IMR-90 (cell line): ENCODE data around the gene TULP3. TPM values are rescaled to one million over a fixed set of nuclear protein-coding genes. Genes with fewer than 3 reads are reported as not detected.

ENCODE experiments used
- ATAC-seq: fragments of 200-7000 bp; cut with Tn5 transposase; 2 replicates; pipeline ENCODE4 v1.9.1; 2020; ENCODE audit warnings: low read depth, mild to moderate bottlenecking, moderate library complexity
- BruUV-seq: library from RNA; stranded (reverse); fragments of 400-500 nt; replicated peaks from 2 replicates; lab custom pipeline; 2021; lab: Mats Ljungman, UMichigan
- CTCF ChIA-PET: fragments of 300-600 bp; formaldehyde crosslinking; extraction: SDS; loops from one replicate; lab custom pipeline; 2021; ENCODE audit warnings: antibody characterized with exemption; lab: Yijun Ruan, JAX
- POLR2A ChIA-PET: fragments of 300-600 bp; sonication (Branson Sonifier 250); formaldehyde crosslinking; loops from one replicate; lab custom pipeline; 2022; ENCODE audit warnings: antibody characterized with exemption; ENCODE audit not compliant: unreplicated experiment; lab: Charles Lee
- DNase-seq: peaks from one replicate; pipeline ENCODE4 v3.0.0; 2013
- H2AFZ ChIP-seq: replicated peaks from 2 replicates; pipeline ENCODE3; 2013; ENCODE audit warnings: low read length, mild to moderate bottlenecking; ENCODE audit not compliant: poor library complexity
- H2AK5ac ChIP-seq: 2 replicates; pipeline ENCODE4 v1.6.1; 2013; ENCODE audit warnings: low read depth, low read length, inconsistent platforms
- H2AK9ac ChIP-seq: replicated peaks from 2 replicates; pipeline ENCODE3; 2013; ENCODE audit warnings: mild to moderate bottlenecking, low read depth, low read length, moderate library complexity; ENCODE audit not compliant: poor library complexity
- H2BK120ac ChIP-seq: 2 replicates; pipeline ENCODE4 v1.6.1; 2013; ENCODE audit warnings: low read depth, low read length, inconsistent platforms
- H2BK15ac ChIP-seq: 3 replicates; pipeline ENCODE4 v1.6.1; 2013; ENCODE audit warnings: low read depth, low read length, inconsistent platforms
- H2BK20ac ChIP-seq: 2 replicates; pipeline ENCODE4 v1.6.1; 2013; ENCODE audit warnings: low read depth, mild to moderate bottlenecking, inconsistent platforms, low read length, moderate library complexity
- H2BK5ac ChIP-seq: 2 replicates; pipeline ENCODE4 v1.6.1; 2013; ENCODE audit warnings: mild to moderate bottlenecking, low read depth, low read length, inconsistent platforms; ENCODE audit not compliant: poor library complexity, severe bottlenecking
- H3K14ac ChIP-seq: replicated peaks from 2 replicates; pipeline ENCODE4 v1.6.1; 2013; ENCODE audit warnings: low read depth, low read length, inconsistent platforms
- H3K18ac ChIP-seq: 2 replicates; pipeline ENCODE4 v1.6.1; 2013; ENCODE audit warnings: low read depth, low read length, control low read depth
- H3K23ac ChIP-seq: 2 replicates; pipeline ENCODE4 v1.6.1; 2013; ENCODE audit warnings: low read depth, low read length, inconsistent platforms
- H3K27ac ChIP-seq: 2 replicates; pipeline ENCODE4 v1.5.1; 2013; ENCODE audit warnings: mild to moderate bottlenecking, control low read depth, low read length; ENCODE audit not compliant: insufficient read depth
- H3K27me3 ChIP-seq: 2 replicates; pipeline ENCODE4 v1.6.1; 2013; ENCODE audit warnings: low read length; ENCODE audit not compliant: control insufficient read depth, insufficient read depth
- H3K36me3 ChIP-seq: 2 replicates; pipeline ENCODE4 v1.6.1; 2013; ENCODE audit warnings: low read length, mixed read lengths; ENCODE audit not compliant: control insufficient read depth, insufficient read depth
- H3K4ac ChIP-seq: 2 replicates; pipeline ENCODE4 v1.6.1; 2013; ENCODE audit warnings: low read depth, low read length, inconsistent platforms
- H3K4me1 ChIP-seq: 2 replicates; pipeline ENCODE4 v1.6.1; 2013; ENCODE audit warnings: low read length, mixed read lengths; ENCODE audit not compliant: control insufficient read depth, insufficient read depth
- H3K4me2 ChIP-seq: 2 replicates; pipeline ENCODE4 v1.6.1; 2013; ENCODE audit warnings: low read depth, mild to moderate bottlenecking, control low read depth, low read length, moderate library complexity
- H3K4me3 ChIP-seq: 2 replicates; pipeline ENCODE4 v1.5.1; 2013; ENCODE audit warnings: low read depth, mild to moderate bottlenecking, control low read depth, low read length, moderate library complexity; ENCODE audit not compliant: insufficient read depth
- H3K56ac ChIP-seq: 2 replicates; pipeline ENCODE4 v1.6.1; 2013; ENCODE audit warnings: low read length, inconsistent platforms; ENCODE audit not compliant: insufficient read depth; ENCODE audit errors: extremely low read depth
- H3K79me1 ChIP-seq, 2 experiments: 2 replicates each; pipeline ENCODE4 v1.6.1; 2013; ENCODE audit warnings: low read length in 2 of 2, inconsistent platforms in 1 of 2, low read depth in 1 of 2
- H3K9ac ChIP-seq: 2 replicates; pipeline ENCODE4 v1.6.1; 2013; ENCODE audit warnings: low read depth, low read length, control low read depth
- H3K9me1 ChIP-seq: 2 replicates; pipeline ENCODE4 v1.6.1; 2013; ENCODE audit warnings: low read length, inconsistent platforms; ENCODE audit not compliant: insufficient read depth
- H3K9me3 ChIP-seq: 2 replicates; pipeline ENCODE4 v1.6.1; 2013; ENCODE audit warnings: low read length; ENCODE audit not compliant: control insufficient read depth, insufficient read depth
- H4K20me1 ChIP-seq: 2 replicates; pipeline ENCODE4 v1.6.1; 2013; ENCODE audit warnings: low read length, inconsistent platforms; ENCODE audit not compliant: insufficient read depth
- H4K5ac ChIP-seq: 2 replicates; pipeline ENCODE4 v1.6.1; 2013; ENCODE audit warnings: mild to moderate bottlenecking, low read depth, low read length, control low read depth
- H4K8ac ChIP-seq, 2 experiments: 2 replicates each; pipeline ENCODE4 v1.6.1; 2013; ENCODE audit warnings: low read depth in 2 of 2, low read length in 2 of 2, control low read depth in 1 of 2, inconsistent platforms in 1 of 2
- H4K91ac ChIP-seq: 2 replicates; pipeline ENCODE4 v1.6.1; 2013; ENCODE audit warnings: low read depth, low read length, inconsistent platforms; ENCODE audit not compliant: insufficient read depth
- BHLHE40 ChIP-seq: fragments of 150-350 bp; IDR thresholded peaks from 2 replicates; pipeline ENCODE4 v1.6.1; 2016; ENCODE audit warnings: mild to moderate bottlenecking, low read depth, low read length
- CEBPB ChIP-seq: IDR thresholded peaks from 2 replicates; pipeline ENCODE4 v1.6.1; 2012; ENCODE audit warnings: low read depth, low read length, improper control_type of control experiment
- MAZ ChIP-seq: IDR thresholded peaks from 2 replicates; pipeline ENCODE4 v1.6.1; 2012; ENCODE audit warnings: low read depth, mild to moderate bottlenecking, low read length, improper control_type of control experiment, moderate library complexity, borderline replicate concordance
- MXI1 ChIP-seq: IDR thresholded peaks from 2 replicates; pipeline ENCODE4 v1.6.1; 2012; ENCODE audit warnings: low read depth, mild to moderate bottlenecking, low read length, moderate library complexity, borderline replicate concordance
- POLR2A ChIP-seq: IDR thresholded peaks from 2 replicates; pipeline ENCODE4 v1.6.1; 2012; ENCODE audit warnings: mild to moderate bottlenecking, low read depth, low read length
- RAD21 ChIP-seq: IDR thresholded peaks from 2 replicates; pipeline ENCODE4 v1.6.1; 2012; ENCODE audit warnings: low read length, improper control_type of control experiment
- RFX5 ChIP-seq: IDR thresholded peaks from 2 replicates; pipeline ENCODE4 v1.8.0; 2012; ENCODE audit warnings: low read depth, mild to moderate bottlenecking, low read length, moderate library complexity
- WGBS, 2 experiments: methylation state at CpG; one replicate each; pipeline versions ENCODE4 v1.1.5 to v1.1.7; 2013; ENCODE audit warnings: missing lambda C conversion rate in 2 of 2; ENCODE audit not compliant: insufficient read length in 1 of 2; ENCODE audit errors: extremely low coverage in 2 of 2; 5-methylcytosine and 5-hydroxymethylcytosine counted together
- dilution Hi-C: fragments of 300-500 bp; cut with HindIII; formaldehyde crosslinking; loops from one replicate; pipeline ENCODE4 v1.14.3; 2018; ENCODE audit warnings: low sequenced_read_pairs; ENCODE audit not compliant: unreplicated experiment
- in situ Hi-C: fragments of 300-500 bp; cut with MboI; formaldehyde crosslinking; loops from 3 replicates; pipeline ENCODE4 v1.14.3; 2019; ENCODE audit warnings: low sequenced_read_pairs, inconsistent platforms, mixed read lengths
- intact Hi-C: fragments of 100-400 bp; cut with micrococcal nuclease; formaldehyde crosslinking; loops from 2 replicates; pipeline ENCODE4 v1.10.0; 2022
- polyA plus RNA-seq, 3 experiments: library from polyadenylated mRNA; depleted of rRNA; stranded (reverse); fragments of >200 nt; gene quantifications; 2 replicates each; pipeline ENCODE4 v1.2.3, GENCODE V29; 2012; ENCODE audit warnings: low replicate concordance in 1 of 3
- total RNA-seq: library from RNA; depleted of rRNA; stranded (reverse); fragments of >200 nt; gene quantifications from 2 replicates; pipeline ENCODE4 v1.2.3, GENCODE V29; 2012
- TF ChIP-seq, protein P1 (sequence below): fragments of 150-350 bp; IDR thresholded peaks from 2 replicates; pipeline ENCODE4 v1.6.1; 2016; ENCODE audit warnings: low read depth, mild to moderate bottlenecking, low read length, moderate library complexity, borderline replicate concordance
- TF ChIP-seq, protein P2 (sequence below): fragments of 150-350 bp; IDR thresholded peaks from 2 replicates; pipeline ENCODE4 v1.6.1; 2017; ENCODE audit warnings: mild to moderate bottlenecking, antibody characterized with exemption, low read length, low read depth

Gene TULP3
- total and polyA plus RNA-seq, 2 of the 4 experiments (the other 2 are of a cell fraction): 35.2 to 35.5 TPM

DNA sequence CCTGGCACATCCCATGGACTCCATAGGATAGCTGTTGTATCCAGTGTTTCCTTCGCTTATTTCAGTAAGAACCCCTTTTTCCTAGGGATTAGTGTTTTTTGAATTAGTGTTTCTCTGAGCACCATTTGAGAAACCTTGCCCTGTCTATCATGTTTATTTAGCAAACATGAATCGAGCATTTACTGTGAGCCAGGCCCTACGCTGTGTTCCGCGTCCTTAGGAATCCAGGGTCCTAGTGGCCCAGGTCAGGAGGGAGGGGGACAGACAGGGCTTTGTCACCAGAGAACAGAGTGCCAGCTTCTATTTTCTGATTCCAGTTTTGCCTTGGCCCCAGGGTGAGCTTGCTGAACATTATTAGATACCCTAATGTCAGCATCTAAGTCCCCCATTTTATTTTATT is 71.0 kb downstream of the TULP3 start:
- H4K8ac ChIP-seq: no peak overlapping the region
- no peak overlapping the region for H3K9ac ChIP-seq
- H3K23ac ChIP-seq: peak overlapping the region; percentile 83; the same call in 1 of the 2 replicates
- no peak overlapping the region for H3K18ac ChIP-seq
- no peak overlapping the region for H3K4me3 ChIP-seq
- peaks cover 38% of the 10 kb centered on the region for H3K9me1 ChIP-seq
- CTCF ChIA-PET: interaction anchor here (1.4 kb wide), 1 partner anchor 72 kb away, joined by 3 read pairs; no protein-coding TSS in a partner anchor
- H3K4me1 ChIP-seq: peaks cover 18% of the 10 kb centered on the region
- no peak overlapping the region for H3K4me2 ChIP-seq
- no peak overlapping the region for H3K27ac ChIP-seq
- peak overlapping the region; percentile 71 for H2AK9ac ChIP-seq
- no peak for ATAC-seq
- H3K36me3 ChIP-seq: no peaks in the 10 kb centered on the region
- 85% methylated on average over 4 of the region's 5 CpGs; no CpG with 5 or more reads in 1 of the 2 experiments for WGBS, 2 experiments
- no peak for DNase-seq
- H2BK20ac ChIP-seq: no peak overlapping the region
- H3K4ac ChIP-seq: no peak overlapping the region
- H2BK120ac ChIP-seq: no peak overlapping the region
- TF ChIP-seq, protein P1, sequence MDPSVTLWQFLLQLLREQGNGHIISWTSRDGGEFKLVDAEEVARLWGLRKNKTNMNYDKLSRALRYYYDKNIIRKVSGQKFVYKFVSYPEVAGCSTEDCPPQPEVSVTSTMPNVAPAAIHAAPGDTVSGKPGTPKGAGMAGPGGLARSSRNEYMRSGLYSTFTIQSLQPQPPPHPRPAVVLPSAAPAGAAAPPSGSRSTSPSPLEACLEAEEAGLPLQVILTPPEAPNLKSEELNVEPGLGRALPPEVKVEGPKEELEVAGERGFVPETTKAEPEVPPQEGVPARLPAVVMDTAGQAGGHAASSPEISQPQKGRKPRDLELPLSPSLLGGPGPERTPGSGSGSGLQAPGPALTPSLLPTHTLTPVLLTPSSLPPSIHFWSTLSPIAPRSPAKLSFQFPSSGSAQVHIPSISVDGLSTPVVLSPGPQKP: no peak
- TF ChIP-seq RAD21 (no peak), CEBPB (no peak), MAZ (no peak), RFX5 (no peak), MXI1 (no peak), POLR2A (no peak), BHLHE40 (no peak)
- TF ChIP-seq, protein P2, sequence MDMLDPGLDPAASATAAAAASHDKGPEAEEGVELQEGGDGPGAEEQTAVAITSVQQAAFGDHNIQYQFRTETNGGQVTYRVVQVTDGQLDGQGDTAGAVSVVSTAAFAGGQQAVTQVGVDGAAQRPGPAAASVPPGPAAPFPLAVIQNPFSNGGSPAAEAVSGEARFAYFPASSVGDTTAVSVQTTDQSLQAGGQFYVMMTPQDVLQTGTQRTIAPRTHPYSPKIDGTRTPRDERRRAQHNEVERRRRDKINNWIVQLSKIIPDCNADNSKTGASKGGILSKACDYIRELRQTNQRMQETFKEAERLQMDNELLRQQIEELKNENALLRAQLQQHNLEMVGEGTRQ: no peak
- POLR2A ChIA-PET: no interaction called here
- H2BK15ac ChIP-seq: no peak overlapping the region
- no TSS peak for BruUV-seq
- H2AFZ ChIP-seq: no peak overlapping the region
- H3K79me1 ChIP-seq: peaks cover 19 to 72% of the 10 kb centered on the region in 2 experiments
- H3K56ac ChIP-seq: no peak overlapping the region
- no peaks in the 10 kb centered on the region for H3K27me3 ChIP-seq
- no peak overlapping the region for H3K14ac ChIP-seq
- no peak overlapping the region for H4K5ac ChIP-seq
- in situ Hi-C loops (no loop called here), dilution Hi-C loops (no loop called here), intact Hi-C loops (no loop called here)
- H4K20me1 ChIP-seq: peaks cover 20% of the 10 kb centered on the region
- H2AK5ac ChIP-seq: no peak overlapping the region
- H2BK5ac ChIP-seq: no peak overlapping the region
- H4K91ac ChIP-seq: no peak overlapping the region
- no peaks in the 10 kb centered on the region for H3K9me3 ChIP-seq
